Activated CD4-positive, alpha-beta memory T cell treated with anti-CD3 and anti-CD28 coated beads for 36 hours (primary cell): ENCODE results near the gene FBXO31. TPM values are rescaled to one million over a fixed set of nuclear protein-coding genes. Genes with fewer than 3 reads are reported as not detected.
A peak's percentile ranks its signal among the peaks of the same experiment; 100 is the strongest.

Source experiments
- CTCF ChIA-PET: fragments of 350-600 bp; sonication (Branson Sonifier 250); formaldehyde crosslinking; loops from one replicate; lab custom pipeline; 2021; ENCODE audit warnings: antibody characterized with exemption, inconsistent platforms; lab: Charles Lee
- POLR2A ChIA-PET: fragments of 350-600 bp; sonication (Branson Sonifier 250); formaldehyde crosslinking; loops from one replicate; lab custom pipeline; 2021; ENCODE audit warnings: antibody characterized with exemption; lab: Charles Lee
- DNase-seq: peaks from one replicate; pipeline ENCODE4 v3.0.0-alpha.2; 2020
- H3K27ac Mint-ChIP-seq: one replicate; pipeline ENCODE4 v1.8.0; 2021; ENCODE audit warnings: mixed read lengths
- H3K27me3 Mint-ChIP-seq: one replicate; pipeline ENCODE4 v1.8.0; 2021; ENCODE audit warnings: mixed read lengths
- H3K36me3 Mint-ChIP-seq: one replicate; pipeline ENCODE4 v1.8.0; 2021; ENCODE audit warnings: mixed read lengths
- H3K4me1 Mint-ChIP-seq: one replicate; pipeline ENCODE4 v1.8.0; 2021; ENCODE audit warnings: low read depth, mixed read lengths
- H3K4me3 Mint-ChIP-seq: one replicate; pipeline ENCODE4 v1.8.0; 2021; ENCODE audit warnings: mild to moderate bottlenecking, mixed read lengths
- H3K9me3 Mint-ChIP-seq: one replicate; pipeline ENCODE4 v1.8.0; 2021; ENCODE audit warnings: mixed read lengths
- intact Hi-C: fragments of 100-400 bp; cut with micrococcal nuclease; formaldehyde crosslinking; loops from one replicate; pipeline ENCODE4 v1.15.1; 2023
- total RNA-seq, 2 experiments: library from RNA; stranded (reverse); gene quantifications; one replicate each; pipeline ENCODE4 v1.2.3, GENCODE V29; 2021

Gene FBXO31, protein sequence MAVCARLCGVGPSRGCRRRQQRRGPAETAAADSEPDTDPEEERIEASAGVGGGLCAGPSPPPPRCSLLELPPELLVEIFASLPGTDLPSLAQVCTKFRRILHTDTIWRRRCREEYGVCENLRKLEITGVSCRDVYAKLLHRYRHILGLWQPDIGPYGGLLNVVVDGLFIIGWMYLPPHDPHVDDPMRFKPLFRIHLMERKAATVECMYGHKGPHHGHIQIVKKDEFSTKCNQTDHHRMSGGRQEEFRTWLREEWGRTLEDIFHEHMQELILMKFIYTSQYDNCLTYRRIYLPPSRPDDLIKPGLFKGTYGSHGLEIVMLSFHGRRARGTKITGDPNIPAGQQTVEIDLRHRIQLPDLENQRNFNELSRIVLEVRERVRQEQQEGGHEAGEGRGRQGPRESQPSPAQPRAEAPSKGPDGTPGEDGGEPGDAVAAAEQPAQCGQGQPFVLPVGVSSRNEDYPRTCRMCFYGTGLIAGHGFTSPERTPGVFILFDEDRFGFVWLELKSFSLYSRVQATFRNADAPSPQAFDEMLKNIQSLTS
- total RNA-seq: 10 to 100 TPM; 29.7 to 33.8 TPM

DNA sequence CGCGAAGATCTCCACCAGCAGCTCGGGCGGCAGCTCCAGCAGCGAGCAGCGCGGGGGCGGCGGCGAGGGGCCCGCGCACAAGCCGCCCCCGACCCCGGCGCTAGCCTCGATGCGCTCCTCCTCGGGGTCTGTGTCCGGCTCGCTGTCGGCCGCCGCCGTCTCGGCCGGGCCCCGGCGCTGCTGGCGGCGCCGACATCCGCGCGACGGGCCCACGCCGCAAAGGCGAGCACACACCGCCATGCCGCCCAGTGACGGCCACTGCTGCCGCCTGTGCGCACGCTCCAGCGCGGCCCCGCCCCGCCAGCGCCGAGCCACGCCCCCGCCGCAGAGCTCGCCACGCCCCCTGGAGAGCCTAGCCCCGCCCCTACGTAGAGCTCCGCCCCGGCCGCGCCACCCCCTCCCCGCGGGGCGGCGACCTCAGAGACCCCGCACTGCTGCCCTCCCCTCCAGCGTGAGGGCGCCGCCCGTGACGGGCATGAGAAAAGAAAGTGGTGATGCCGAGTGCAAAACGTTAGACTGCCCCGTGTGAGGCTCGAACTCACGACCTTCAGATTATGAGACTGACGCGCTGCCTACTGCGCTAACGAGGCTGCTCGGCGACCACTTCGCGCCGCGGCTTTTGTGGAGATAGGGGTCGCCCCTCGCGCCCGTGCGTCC, at the start of gene FBXO31:
TSS of gene FBXO31 (minus strand) at position 272 of the 657 bp plus-strand sequence. CDS start at position 240, 32 bp downstream.
- peak; percentile 92 for DNase-seq
- intact Hi-C loops: loop anchor here (1.0 to 10.0 kb wide), 5 partner anchors 9 to 1829 kb away; partner anchors contain the start of genes C16orf95 and MAP1LC3B
- Mint-ChIP-seq H3K27ac (peak within 1 kb of the TSS; percentile 93), H3K9me3 (no peaks in the 10 kb centered on the region), H3K27me3 (peaks cover 2% of the 10 kb centered on the region), H3K36me3 (peaks cover 14% of the 10 kb centered on the region), H3K4me3 (peak within 1 kb of the TSS; percentile 88), H3K4me1 (peaks cover 67% of the 10 kb centered on the region)
- CTCF ChIA-PET: interaction anchor here (1.1 to 3.0 kb wide), 5 partner anchors 9 to 252 kb away, joined by 3 to 23 read pairs (median 4); partner anchors contain the start of gene C16orf95
- POLR2A ChIA-PET: interaction anchor here (0.5 to 2.2 kb wide), 9 partner anchors 10 to 81 kb away, joined by 3 to 27 read pairs (median 4); partner anchors contain the start of gene C16orf95

DNA sequence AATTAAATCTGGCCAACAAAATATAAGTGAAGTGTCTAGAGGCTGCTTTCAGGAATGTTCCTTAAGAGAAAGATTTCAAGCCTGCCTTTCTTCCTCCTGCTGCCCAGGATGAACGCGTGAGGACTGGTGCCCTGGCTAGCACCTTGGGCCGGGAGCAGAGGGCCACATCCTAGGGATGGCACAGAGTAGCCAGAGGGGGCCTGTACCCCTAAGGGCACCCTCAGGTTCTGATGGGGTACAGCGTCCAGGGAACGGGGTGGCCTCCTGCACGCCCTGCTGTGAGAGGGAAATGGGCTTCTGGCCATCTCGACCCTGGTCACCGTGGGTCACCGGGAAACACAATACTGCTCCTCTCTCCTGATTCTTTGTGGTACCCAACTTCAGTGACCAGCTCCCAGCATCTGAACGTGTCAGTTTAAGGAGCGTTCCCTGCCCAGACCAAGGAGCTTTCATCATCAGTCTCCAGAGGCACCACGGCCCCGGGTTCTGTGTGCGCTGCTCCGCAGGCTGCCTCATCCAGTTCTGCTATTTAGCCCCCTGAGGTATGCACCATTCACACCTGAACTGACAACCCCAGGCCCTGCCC, 48.8 kb upstream of the FBXO31 start:
- CTCF ChIA-PET: interaction anchor here (1.1 to 1.6 kb wide), 2 partner anchors 16 to 204 kb away, joined by 4 to 6 read pairs; no protein-coding TSS in a partner anchor
- Mint-ChIP-seq H3K9me3 (no peaks in the 10 kb centered on the region), H3K4me3 (no peak overlapping the region), H3K27me3 (no peaks in the 10 kb centered on the region), H3K36me3 (peaks cover 8% of the 10 kb centered on the region), H3K27ac (no peak overlapping the region), H3K4me1 (peaks cover 20% of the 10 kb centered on the region)
- intact Hi-C loops: no loop called here
- DNase-seq: no peak
- POLR2A ChIA-PET: no interaction called here

DNA sequence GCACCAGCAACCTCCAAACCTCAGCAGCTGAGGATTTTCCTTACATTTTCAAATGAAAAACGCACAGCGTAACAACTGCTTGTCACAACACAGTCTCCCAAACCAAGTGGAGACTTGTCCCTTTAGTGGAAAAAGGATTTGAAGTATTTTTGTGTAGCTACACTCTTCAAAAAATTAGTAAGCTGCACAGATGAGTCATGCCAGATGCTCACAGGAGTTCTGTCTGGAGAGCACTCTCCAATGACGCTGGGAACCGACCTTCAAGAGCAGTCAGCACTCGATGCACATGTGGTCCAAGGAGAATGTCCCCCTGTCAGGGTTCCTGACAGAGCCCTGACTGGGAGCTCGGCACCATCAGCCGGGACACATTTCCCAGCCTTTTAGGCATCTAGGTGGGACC, 48.4 kb upstream of the FBXO31 start:
- POLR2A ChIA-PET: no interaction called here
- H3K4me1 Mint-ChIP-seq: peaks cover 20% of the 10 kb centered on the region
- intact Hi-C loops: no loop called here

DNA sequence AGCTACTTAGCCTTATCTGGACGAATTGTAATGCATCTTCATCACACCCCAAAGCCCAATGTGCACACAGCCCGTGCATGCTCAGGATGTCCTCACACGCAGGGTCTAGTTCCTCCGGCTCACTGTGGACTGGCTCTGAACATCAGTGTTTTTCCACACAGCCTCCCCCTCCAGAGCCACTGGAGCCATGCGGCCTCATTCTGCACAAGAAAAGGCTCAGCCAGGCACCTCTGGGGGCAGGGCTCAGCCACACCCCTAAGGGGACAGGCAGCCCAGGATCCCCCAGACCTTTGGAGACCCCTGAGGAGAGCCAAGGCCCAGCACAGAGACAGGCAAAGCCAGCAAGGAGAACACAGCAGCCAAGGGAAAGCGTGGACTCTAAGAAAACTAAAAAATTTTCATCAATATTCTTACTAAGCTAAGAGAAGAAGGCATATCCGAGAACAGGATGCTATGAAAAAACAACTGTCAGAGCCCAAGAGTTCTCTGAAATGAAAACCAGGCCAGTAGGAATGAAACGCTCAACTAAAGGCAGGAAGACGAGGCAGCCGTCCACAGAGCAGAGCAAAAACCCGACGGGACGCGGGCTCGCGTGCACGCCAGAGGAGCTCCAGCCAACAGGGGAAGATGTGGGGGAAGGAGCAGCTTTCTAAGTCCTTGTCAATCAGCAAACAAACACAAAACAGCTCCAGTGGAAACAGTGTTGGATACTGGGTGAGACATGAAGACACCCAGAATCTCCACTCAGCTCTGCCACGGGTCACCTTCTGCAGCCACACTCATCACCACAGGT, 43.0 kb upstream of the FBXO31 start:
- no peak for DNase-seq
- Mint-ChIP-seq H3K27me3 (no peaks in the 10 kb centered on the region), H3K4me3 (no peak overlapping the region), H3K4me1 (no peaks in the 10 kb centered on the region), H3K36me3 (peaks cover 16% of the 10 kb centered on the region), H3K27ac (no peak overlapping the region), H3K9me3 (no peaks in the 10 kb centered on the region)
- ChIA-PET CTCF (interaction anchor here (0.7 kb wide), 1 partner anchor 28 kb away, joined by 3 read pairs; no protein-coding TSS in a partner anchor), POLR2A (no interaction called here)
- intact Hi-C loops: no loop called here

More for the DNA sequence above, 48.4 kb upstream of the FBXO31 start:
- H3K27me3 Mint-ChIP-seq: no peaks in the 10 kb centered on the region
- CTCF ChIA-PET: interaction anchor here (1.6 kb wide), 1 partner anchor 15 kb away, joined by 4 read pairs; no protein-coding TSS in a partner anchor
- H3K36me3 Mint-ChIP-seq: peaks cover 8% of the 10 kb centered on the region
- H3K9me3 Mint-ChIP-seq: no peaks in the 10 kb centered on the region
- no peak for DNase-seq
- no peak overlapping the region for H3K4me3 Mint-ChIP-seq
- H3K27ac Mint-ChIP-seq: no peak overlapping the region

- Mint-ChIP-seq H3K27me3 (no peaks in the 10 kb centered on the region), H3K36me3 (peaks cover 17% of the 10 kb centered on the region), H3K9me3 (no peaks in the 10 kb centered on the region), H3K4me3 (no peak overlapping the region), H3K4me1 (no peaks in the 10 kb centered on the region), H3K27ac (no peak overlapping the region)
- no peak for DNase-seq
- POLR2A ChIA-PET: no interaction called here
- CTCF ChIA-PET: no interaction called here
- intact Hi-C loops: no loop called here
Measured at GRCh38 chr16:87425941-87426340, 42.4 kb upstream of the FBXO31 start.

- Mint-ChIP-seq H3K27ac (no peak overlapping the region), H3K27me3 (no peaks in the 10 kb centered on the region), H3K4me3 (no peak overlapping the region), H3K4me1 (no peaks in the 10 kb centered on the region), H3K9me3 (no peaks in the 10 kb centered on the region), H3K36me3 (peaks cover 16% of the 10 kb centered on the region)
- intact Hi-C loops: no loop called here
- ChIA-PET POLR2A (no interaction called here), CTCF (interaction anchor here (1.7 kb wide), 1 partner anchor 212 kb away, joined by 9 read pairs; no protein-coding TSS in a partner anchor)
- DNase-seq: no peak
Measured at GRCh38 chr16:87424266-87424665, 40.7 kb upstream of the FBXO31 start.

DNA sequence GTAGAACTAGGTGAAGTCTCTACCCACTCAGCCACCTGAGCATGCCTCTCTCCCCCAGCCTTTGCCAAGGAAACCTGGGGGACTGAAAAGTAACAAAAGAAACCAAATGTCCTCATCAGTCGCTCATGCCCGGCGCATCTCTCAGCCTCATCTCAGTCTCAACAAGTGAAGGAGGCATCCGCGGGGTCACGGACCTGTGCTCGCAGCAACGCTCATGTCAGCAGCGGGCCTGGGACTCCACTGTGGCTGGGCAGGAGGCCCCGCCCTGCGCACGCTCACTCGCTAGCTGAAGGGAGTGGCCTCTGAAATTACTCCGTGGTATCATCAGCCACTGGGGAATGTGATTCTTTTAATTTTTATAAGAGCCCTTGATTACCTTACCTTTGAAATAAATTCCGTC, 39.9 kb upstream of the FBXO31 start:
- Mint-ChIP-seq H3K4me3 (no peak overlapping the region), H3K4me1 (no peaks in the 10 kb centered on the region), H3K27me3 (no peaks in the 10 kb centered on the region), H3K36me3 (peaks cover 16% of the 10 kb centered on the region), H3K27ac (no peak overlapping the region), H3K9me3 (no peaks in the 10 kb centered on the region)
- DNase-seq: no peak
- intact Hi-C loops: no loop called here
- ChIA-PET POLR2A (no interaction called here), CTCF (no interaction called here)

GRCh38 chr16:87422106-87422505, 38.5 kb upstream of the FBXO31 start:
- Mint-ChIP-seq H3K27ac (no peak overlapping the region), H3K27me3 (no peaks in the 10 kb centered on the region), H3K4me3 (no peak overlapping the region), H3K36me3 (peaks cover 18% of the 10 kb centered on the region), H3K4me1 (no peaks in the 10 kb centered on the region), H3K9me3 (no peaks in the 10 kb centered on the region)
- ChIA-PET POLR2A (no interaction called here), CTCF (interaction anchor here (0.6 to 1.2 kb wide), 2 partner anchors 27 to 214 kb away, joined by 3 to 4 read pairs; no protein-coding TSS in a partner anchor)
- no peak for DNase-seq
- intact Hi-C loops: no loop called here

DNA sequence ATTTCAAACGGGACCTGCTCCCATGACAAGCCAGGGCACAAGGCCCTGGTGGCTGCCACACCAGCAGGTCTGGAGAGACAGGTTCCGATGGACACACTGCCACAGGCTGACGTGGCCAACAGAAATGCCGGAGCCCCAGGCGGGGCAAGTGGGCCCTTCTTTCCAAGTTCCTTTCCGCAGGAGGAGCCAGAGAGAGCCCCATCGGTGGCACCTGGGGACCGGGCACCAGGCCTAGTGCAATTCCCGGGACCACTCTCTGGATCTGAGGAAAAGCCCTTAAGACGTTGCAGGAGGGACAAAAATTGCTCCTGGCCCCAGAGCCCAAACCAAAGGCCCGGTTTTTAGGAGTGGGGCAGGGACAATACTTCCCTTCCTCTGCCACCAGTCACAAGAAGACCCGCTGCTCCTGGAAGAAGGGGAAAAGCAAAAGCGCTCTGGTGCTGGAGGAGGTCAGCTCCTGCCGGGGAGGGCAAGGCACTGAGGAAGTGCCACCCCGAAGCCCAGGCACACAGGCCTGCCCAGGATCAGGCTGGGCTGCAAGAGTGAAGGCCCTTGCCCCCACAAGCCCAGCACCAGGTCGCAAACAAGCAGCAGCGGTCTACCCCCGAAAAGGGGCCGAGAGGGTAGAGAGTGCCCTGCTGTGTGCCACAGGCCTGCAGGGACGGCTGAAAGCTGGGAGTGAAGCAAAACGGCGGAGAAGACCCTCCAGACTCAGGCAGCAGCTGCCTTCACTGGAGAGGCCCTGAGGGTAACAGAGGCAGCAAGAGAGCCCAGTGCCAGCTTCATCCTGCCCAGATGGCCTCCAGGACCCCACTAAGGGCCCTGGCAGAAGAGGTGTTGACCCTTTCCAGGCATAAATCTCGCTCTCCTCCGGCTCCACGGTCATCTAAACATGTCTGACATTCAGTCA, 37.7 kb upstream of the FBXO31 start:
- peaks cover 21% of the 10 kb centered on the region for H3K36me3 Mint-ChIP-seq
- ChIA-PET POLR2A (no interaction called here), CTCF (interaction anchor here (0.6 to 1.2 kb wide), 2 partner anchors 28 to 215 kb away, joined by 3 to 4 read pairs; no protein-coding TSS in a partner anchor)
- intact Hi-C loops: no loop called here
- no peak overlapping the region for H3K27ac Mint-ChIP-seq
- H3K4me3 Mint-ChIP-seq: no peak overlapping the region
- DNase-seq: no peak
- no peaks in the 10 kb centered on the region for H3K9me3 Mint-ChIP-seq
- no peaks in the 10 kb centered on the region for H3K4me1 Mint-ChIP-seq
- H3K27me3 Mint-ChIP-seq: no peaks in the 10 kb centered on the region
